Adrenal gland (tissue), 12 donors: ENCODE results near the gene HERC6. TPM values are rescaled to one million over a fixed set of nuclear protein-coding genes. Genes with fewer than 3 reads are reported as not detected.
"Not testable (repeated sequence)": the region's sequence is repeated elsewhere in the genome, so short reads cannot be mapped to it uniquely, and the experiment has no call there.

Experiments used
- DNase-seq, 7 donors: peaks; one replicate each; pipeline ENCODE4 v3.0.0-alpha.2; 2019 to 2020
- H3K27ac ChIP-seq, 5 donors: fragments of 200-600 bp; sonication (generic) in 4 of 5; 1 replicate in 3 of 5; 2 replicates in 2 of 5; pipeline versions ENCODE4 v1.5.1 to v1.8.0; 2016 to 2020; ENCODE audit warnings: mild to moderate bottlenecking in 1 of 5
- H3K27me3 ChIP-seq: fragments of 200-600 bp; 2 replicates; pipeline ENCODE4 v1.8.0; 2021
- H3K36me3 ChIP-seq, 2 donors: fragments of 200-600 bp; replicated peaks in 1 of 2; 1 replicate in 1 of 2; 2 replicates in 1 of 2; pipeline versions ENCODE4 v1.5.1 to v1.8.0; 2018 to 2022
- H3K4me1 ChIP-seq, 2 donors: fragments of 200-600 bp; replicated peaks in 1 of 2; 1 replicate in 1 of 2; 2 replicates in 1 of 2; pipeline versions ENCODE4 v1.5.1 to v1.8.0; 2018 to 2021
- H3K4me3 ChIP-seq, 4 donors: fragments of 200-600 bp; sonication (generic) in 3 of 4; one replicate each; pipeline ENCODE4 v1.5.1; 2016 to 2018
- H3K9me3 ChIP-seq, 3 donors: fragments of 200-600 bp; sonication (generic) in 1 of 3; replicated peaks in 1 of 3; 1 replicate in 2 of 3; 2 replicates in 1 of 3; pipeline versions ENCODE4 v1.5.1 to v1.8.0; 2016 to 2021
- POLR2A ChIP-seq, 2 donors: fragments of 450-650 bp; IDR thresholded peaks; one replicate each; pipeline ENCODE4 v1.6.1; 2017; ENCODE audit warnings: antibody characterized with exemption in 2 of 2, mild to moderate bottlenecking in 2 of 2, moderate library complexity in 1 of 2
- WGBS, 4 donors: extraction: QIAGEN DNeasy Blood & Tissue Kit in 2 of 4; methylation state at CpG; one replicate each; pipeline versions ENCODE4 v1.1.5 to v1.1.7; 2013 to 2017; 5-methylcytosine and 5-hydroxymethylcytosine counted together
- intact Hi-C, 2 donors: fragments of 100-400 bp; cut with DNase I; formaldehyde crosslinking; loops; one replicate each; pipeline versions ENCODE4 v1.14.1 to v1.15.0; 2022 to 2023
- polyA plus RNA-seq, 3 donors: library from polyadenylated mRNA; stranded (reverse); fragments of 200-250 nt in 2 of 3; fragments of 350-450 nt in 1 of 3; fragmentation: Illumina TruSeq in 1 of 3; extraction: RNeasy Lipid Tissue Mini Kit (QIAGEN cat#74804) in 1 of 3; gene quantifications; one replicate each; pipeline ENCODE4 v1.2.3, GENCODE V29; 2013 to 2014
- total RNA-seq, 9 donors: library from RNA; depleted of rRNA in 4 of 9; stranded (reverse); fragments of >200 nt in 4 of 9; fragments of 120-200 nt in 1 of 9; fragmentation: NEBNext Ultra II Directional in 1 of 9; extraction: Animal tissue kit (Norgen Biotek cat#: 25700) in 1 of 9; gene quantifications; one replicate each; pipeline versions ENCODE4 v1.1.0 to v1.2.4, GENCODE V29; 2013 to 2023
- TF ChIP-seq, protein P1 (sequence below), 6 experiments: fragments of 450-650 bp in 4 of 6; fragments of 200-600 bp in 2 of 6; sonication (generic) in 1 of 6; IDR thresholded peaks; 1 replicate in 5 of 6; 2 replicates in 1 of 6; pipeline versions ENCODE4 v1.5.1 to v1.8.0; 2016 to 2021; ENCODE audit warnings: antibody characterized with exemption in 6 of 6, mild to moderate bottlenecking in 2 of 6, moderate library complexity in 1 of 6
- donor health status: healthy with polysubstance abuse.
- donor health status: Bipolar disorder and iron deficiency.
- donor health status: DM: yes; HTN: yes; CAD: no.
- donor health status: DM: no; HTN: no; CAD: no.
- donor health status: DM: no; HTN: no; CAD: no.
- donor health status: DM: yes; HTN: yes; CAD: no.

Gene HERC6
- total and polyA plus RNA-seq, 12 donors, result 3.8 to 15.9 (median 11.9) TPM

DNA sequence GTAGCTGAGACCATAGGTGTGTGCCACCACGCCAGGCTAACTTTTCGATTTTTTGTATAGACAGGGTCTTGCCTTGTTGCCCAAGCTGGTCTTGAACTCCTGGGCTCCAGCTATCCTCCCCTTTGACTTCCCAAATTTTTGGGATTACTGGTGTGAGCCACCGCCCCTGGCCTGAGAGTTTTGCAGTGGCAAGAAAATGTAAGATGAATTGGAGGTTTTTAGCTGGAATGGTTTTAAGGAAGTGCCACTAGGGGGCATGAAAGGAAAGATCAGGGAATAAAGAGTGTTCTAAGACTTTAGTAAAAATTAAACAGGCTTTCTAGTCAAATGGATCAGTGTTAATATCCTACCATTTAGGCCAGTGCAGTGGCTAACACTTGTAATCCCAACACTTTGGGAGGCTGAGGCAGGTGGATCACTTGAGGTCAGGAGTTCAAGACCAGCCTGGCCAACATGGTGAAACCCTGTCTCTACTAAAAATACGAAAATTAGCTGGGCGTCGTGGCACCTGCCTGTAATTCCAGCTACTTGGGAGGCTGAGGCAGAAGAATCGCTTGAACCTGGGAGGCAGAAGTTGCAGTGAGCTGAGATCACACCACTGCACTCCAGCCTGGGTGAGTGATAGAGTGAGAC is 9.4 kb upstream of the HERC6 start:
- intact Hi-C loops, result loop anchor here in 1 of 2 donors (5.0 kb wide), 1 partner anchor 83 kb away; no protein-coding TSS in a partner anchor
- not testable (repeated sequence) for H3K9me3 ChIP-seq, H3K27ac ChIP-seq, H3K27me3 ChIP-seq, H3K4me1 ChIP-seq, H3K4me3 ChIP-seq, H3K36me3 ChIP-seq
- peak in 4 of 7 donors; percentile 17 to 30 (median 20) for DNase-seq
- WGBS, 4 donors, result 73 to 84% (median 76%) methylated on average over 7 of the region's 7 CpGs
- TF ChIP-seq, protein P1, sequence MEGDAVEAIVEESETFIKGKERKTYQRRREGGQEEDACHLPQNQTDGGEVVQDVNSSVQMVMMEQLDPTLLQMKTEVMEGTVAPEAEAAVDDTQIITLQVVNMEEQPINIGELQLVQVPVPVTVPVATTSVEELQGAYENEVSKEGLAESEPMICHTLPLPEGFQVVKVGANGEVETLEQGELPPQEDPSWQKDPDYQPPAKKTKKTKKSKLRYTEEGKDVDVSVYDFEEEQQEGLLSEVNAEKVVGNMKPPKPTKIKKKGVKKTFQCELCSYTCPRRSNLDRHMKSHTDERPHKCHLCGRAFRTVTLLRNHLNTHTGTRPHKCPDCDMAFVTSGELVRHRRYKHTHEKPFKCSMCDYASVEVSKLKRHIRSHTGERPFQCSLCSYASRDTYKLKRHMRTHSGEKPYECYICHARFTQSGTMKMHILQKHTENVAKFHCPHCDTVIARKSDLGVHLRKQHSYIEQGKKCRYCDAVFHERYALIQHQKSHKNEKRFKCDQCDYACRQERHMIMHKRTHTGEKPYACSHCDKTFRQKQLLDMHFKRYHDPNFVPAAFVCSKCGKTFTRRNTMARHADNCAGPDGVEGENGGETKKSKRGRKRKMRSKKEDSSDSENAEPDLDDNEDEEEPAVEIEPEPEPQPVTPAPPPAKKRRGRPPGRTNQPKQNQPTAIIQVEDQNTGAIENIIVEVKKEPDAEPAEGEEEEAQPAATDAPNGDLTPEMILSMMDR (IDR thresholded peaks at IDR 0.05), result peak; percentile 35 to 72 (median 66)

DNA sequence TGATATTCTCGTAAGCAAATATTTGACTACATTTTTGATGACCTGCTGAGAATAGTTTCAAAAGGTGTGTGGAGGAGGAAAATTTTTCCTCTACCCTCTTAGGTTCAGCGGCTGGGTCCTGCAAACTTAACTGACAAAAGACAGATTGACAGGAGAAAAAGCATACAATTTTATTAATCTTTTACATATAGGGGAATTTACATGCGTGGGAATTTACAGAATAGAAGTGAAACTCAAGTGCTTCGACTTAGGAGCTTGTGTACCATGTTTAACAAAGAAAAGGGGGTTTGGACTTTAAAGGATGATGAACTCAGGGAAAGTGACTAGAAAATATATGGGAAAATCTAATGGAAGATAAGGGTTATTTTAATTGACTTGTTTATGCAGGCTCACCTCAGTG is 2.5 kb downstream of the HERC6 start:
- intact Hi-C loops, result loop anchor here in 1 of 2 donors (10.0 kb wide), 1 partner anchor 166 kb away; no protein-coding TSS in a partner anchor
- H3K9me3 ChIP-seq, result no peaks in the 10 kb centered on the region
- H3K4me3 ChIP-seq, result no peak overlapping the region
- no peaks in the 10 kb centered on the region for H3K27me3 ChIP-seq
- H3K4me1 ChIP-seq, result peaks cover 0 to 3% of the 10 kb centered on the region in 2 donors
- no peaks in the 10 kb centered on the region for H3K36me3 ChIP-seq
- 83 to 89% (median 87%) methylated on average over 4 of the region's 4 CpGs for WGBS, 4 donors
- no peak for TF ChIP-seq POLR2A (IDR thresholded peaks at IDR 0.05)
- TF ChIP-seq, protein P1 (IDR thresholded peaks at IDR 0.05), result no peak
- no peak for DNase-seq
- H3K27ac ChIP-seq, result no peak overlapping the region

DNA sequence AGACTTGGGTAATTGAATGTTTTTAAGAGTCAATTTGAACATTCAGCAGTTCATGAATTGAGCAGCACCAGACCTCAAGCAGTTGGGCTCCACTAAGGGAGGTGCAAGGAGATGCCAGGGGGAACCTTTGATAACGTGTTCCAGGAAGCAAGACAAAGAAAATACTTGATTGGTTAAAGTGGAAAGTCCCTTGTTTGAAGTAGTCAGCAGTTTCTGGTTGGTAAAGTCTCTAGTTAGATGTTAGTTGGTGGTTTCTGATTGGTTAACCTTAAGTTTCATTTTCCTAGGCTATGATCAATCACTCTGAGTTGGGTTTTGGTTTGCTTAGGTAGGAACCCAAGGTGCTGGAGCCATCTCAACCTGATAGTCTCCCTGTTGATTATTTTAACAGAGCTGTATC is 4.0 kb downstream of the HERC6 start:
- intact Hi-C loops, result loop anchor here in 1 of 2 donors (10.0 kb wide), 1 partner anchor 168 kb away; no protein-coding TSS in a partner anchor
- WGBS, 4 donors, result 38 to 65% (median 41%) methylated on average over 1 of the region's 1 CpG
- Histone ChIP-seq H3K9me3 (no peaks in the 10 kb centered on the region), H3K4me1 (peaks cover 0 to 3% of the 10 kb centered on the region in 2 donors), H3K27ac (no peak overlapping the region), H3K27me3 (no peaks in the 10 kb centered on the region), H3K36me3 (no peaks in the 10 kb centered on the region), H3K4me3 (no peak overlapping the region)
- no peak for TF ChIP-seq POLR2A (IDR thresholded peaks at IDR 0.05)
- TF ChIP-seq, protein P1 (IDR thresholded peaks at IDR 0.05), result no peak
- DNase-seq, result no peak

DNA sequence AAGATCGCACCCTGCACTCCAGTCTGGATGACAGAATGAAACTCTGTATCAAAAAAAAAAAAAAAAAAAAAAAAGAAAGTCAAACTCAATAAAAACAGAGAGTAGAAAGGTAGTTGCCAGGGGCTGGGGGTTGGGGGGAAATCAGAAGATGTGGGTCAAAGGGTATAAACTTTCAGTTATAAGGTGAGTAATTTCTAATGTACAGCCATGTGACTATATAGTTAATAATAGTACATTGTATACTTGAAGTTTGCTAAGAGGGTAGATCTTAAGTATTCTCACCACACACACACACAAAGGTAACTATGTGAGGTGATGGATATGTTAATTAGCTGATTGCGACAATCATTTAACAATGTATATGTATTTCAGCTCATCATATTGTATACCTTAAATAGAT is 11.5 kb downstream of the HERC6 start:
- intact Hi-C loops, result no loop called here

More for the DNA sequence above, 11.5 kb downstream of the HERC6 start:
- H3K36me3 ChIP-seq, result no peaks in the 10 kb centered on the region
- H3K27me3 ChIP-seq, result no peaks in the 10 kb centered on the region
- WGBS, 4 donors, result 96 to 100% (median 97%) methylated on average over 2 of the region's 2 CpGs
- no peaks in the 10 kb centered on the region for H3K9me3 ChIP-seq
- no peak overlapping the region for H3K27ac ChIP-seq
- H3K4me3 ChIP-seq, result no peak overlapping the region
- no peaks in the 10 kb centered on the region for H3K4me1 ChIP-seq
- no peak for DNase-seq
- TF ChIP-seq, protein P1 (IDR thresholded peaks at IDR 0.05), result no peak
- no peak for TF ChIP-seq POLR2A (IDR thresholded peaks at IDR 0.05)
